WTC11 (cell line): ENCODE results near the gene AKAP13.

ENCODE experiments used
- ERG ChIP-seq: fragments of 250-450 bp; sonication (Bioruptor Pico); IDR thresholded peaks from 2 replicates; pipeline ENCODE4 v1.8.0; 2021; ENCODE audit warnings: mild to moderate bottlenecking
- GRHL2 ChIP-seq: fragments of 250-450 bp; sonication (Bioruptor Pico); IDR thresholded peaks from 2 replicates; pipeline ENCODE4 v1.8.0; 2022; ENCODE audit warnings: mild to moderate bottlenecking, moderate library complexity; ENCODE audit not compliant: insufficient replicate concordance, severe bottlenecking
- MAX ChIP-seq: sonication (generic); formaldehyde crosslinking; IDR thresholded peaks from 2 replicates; pipeline ENCODE4 v1.8.0; 2022; ENCODE audit warnings: mild to moderate bottlenecking, missing genetic modification reagents
- TF ChIP-seq, protein P1 (sequence below): fragments of 200-600 bp; IDR thresholded peaks from 2 replicates; pipeline ENCODE4 v1.8.0; 2022; ENCODE audit warnings: antibody characterized with exemption
- TF ChIP-seq, protein P2 (sequence below): sonication (generic); formaldehyde crosslinking; IDR thresholded peaks from 2 replicates; pipeline ENCODE4 v1.8.1; 2022; ENCODE audit warnings: low read depth, mild to moderate bottlenecking, moderate library complexity, missing genetic modification reagents, borderline replicate concordance

DNA sequence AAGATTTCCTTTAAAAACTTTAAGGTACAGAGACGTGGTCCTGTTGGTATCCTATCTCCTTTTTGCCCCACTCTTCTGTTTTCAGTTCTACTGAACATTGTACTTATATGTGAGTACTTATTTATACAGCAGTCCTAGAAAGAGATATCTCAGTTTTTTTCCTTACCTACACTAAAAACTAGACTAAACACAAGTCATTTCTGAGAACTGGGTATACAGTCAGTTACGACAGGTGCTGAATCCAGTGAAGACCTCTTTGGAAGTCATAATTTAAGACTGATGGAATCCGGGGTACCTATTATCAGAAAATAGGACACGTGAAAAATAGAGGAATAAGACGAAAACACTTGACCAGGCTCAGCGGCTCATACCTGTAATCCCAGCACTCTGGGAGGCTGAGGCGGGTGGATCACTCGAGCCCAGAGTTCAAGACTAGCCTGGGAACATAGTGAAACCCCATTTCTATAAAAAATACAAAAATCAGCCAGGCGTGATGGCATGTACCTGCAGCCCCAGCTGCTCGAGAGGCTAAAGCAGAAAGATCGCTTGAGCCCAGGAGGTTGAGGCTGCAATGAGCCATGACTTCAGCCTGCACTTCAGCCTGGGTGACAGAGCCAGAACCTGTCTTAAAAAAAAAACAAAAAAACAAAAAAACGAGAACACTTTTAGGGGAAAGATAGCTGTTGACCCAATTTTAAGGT, 338.0 kb downstream of the AKAP13 start:
- TF ChIP-seq GRHL2 (CRISPR knock-in tag) (no peak), MAX (CRISPR knock-in tag) (no peak), ERG (CRISPR knock-in tag) (no peak)
- TF ChIP-seq, protein P1, sequence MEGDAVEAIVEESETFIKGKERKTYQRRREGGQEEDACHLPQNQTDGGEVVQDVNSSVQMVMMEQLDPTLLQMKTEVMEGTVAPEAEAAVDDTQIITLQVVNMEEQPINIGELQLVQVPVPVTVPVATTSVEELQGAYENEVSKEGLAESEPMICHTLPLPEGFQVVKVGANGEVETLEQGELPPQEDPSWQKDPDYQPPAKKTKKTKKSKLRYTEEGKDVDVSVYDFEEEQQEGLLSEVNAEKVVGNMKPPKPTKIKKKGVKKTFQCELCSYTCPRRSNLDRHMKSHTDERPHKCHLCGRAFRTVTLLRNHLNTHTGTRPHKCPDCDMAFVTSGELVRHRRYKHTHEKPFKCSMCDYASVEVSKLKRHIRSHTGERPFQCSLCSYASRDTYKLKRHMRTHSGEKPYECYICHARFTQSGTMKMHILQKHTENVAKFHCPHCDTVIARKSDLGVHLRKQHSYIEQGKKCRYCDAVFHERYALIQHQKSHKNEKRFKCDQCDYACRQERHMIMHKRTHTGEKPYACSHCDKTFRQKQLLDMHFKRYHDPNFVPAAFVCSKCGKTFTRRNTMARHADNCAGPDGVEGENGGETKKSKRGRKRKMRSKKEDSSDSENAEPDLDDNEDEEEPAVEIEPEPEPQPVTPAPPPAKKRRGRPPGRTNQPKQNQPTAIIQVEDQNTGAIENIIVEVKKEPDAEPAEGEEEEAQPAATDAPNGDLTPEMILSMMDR = no peak
- TF ChIP-seq, protein P2, sequence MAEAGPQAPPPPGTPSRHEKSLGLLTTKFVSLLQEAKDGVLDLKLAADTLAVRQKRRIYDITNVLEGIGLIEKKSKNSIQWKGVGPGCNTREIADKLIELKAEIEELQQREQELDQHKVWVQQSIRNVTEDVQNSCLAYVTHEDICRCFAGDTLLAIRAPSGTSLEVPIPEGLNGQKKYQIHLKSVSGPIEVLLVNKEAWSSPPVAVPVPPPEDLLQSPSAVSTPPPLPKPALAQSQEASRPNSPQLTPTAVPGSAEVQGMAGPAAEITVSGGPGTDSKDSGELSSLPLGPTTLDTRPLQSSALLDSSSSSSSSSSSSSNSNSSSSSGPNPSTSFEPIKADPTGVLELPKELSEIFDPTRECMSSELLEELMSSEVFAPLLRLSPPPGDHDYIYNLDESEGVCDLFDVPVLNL (CRISPR knock-in tag) = no peak
